OCI-M2 (cell line): ENCODE results near the gene ANXA6.

Experiments
- DNase-seq: peaks from one replicate; lab custom pipeline; 2025; ENCODE audit not compliant: unreplicated experiment; lab: John Stamatoyannopoulos, UW

ANXA6 gene

DNA sequence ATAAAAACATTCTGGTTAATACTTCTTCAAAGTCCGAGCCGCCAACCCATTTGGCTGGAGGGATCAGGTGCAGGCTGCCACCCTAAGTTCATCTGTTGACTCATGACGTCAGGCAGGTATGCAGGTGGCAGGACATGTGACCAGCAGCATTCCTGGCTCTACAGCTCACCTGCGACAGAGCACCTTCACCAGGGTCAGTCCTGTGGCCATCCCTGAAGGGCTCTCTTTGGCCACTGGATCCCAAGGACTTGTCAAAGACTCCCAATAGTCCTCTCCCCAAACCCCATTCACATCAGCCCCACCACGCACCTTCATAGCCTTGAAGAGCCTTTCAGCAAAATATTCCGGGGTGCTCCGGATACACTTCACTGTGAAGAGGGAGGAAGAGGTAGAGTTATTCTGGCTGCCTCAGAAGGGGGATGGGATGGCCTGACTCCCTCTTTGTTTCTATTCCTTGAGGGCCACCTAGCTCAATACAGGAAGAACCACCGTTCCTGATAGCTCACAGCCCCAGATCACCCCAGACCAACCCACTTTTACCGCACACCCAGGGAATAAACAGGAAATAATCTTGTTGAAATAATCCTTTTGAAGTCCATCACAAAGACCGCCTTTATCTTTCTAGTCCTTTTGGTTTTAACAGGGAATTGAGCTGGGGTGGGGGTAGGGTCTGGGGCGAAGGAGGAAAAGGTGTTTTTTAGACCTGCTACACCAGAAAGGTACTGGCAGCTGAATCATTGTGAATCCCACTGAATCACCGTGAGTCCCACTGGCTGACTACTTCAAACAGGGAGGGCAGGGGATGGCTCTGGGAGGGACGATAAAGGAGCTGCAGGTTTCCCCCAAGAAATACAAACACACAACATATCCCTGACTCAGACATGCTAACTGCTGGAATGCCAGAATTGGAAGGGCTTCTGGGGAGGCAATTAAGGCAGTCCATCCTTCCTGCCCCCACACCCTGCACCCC, 26.4 kb downstream of the ANXA6 start:
- no peak for DNase-seq

DNA sequence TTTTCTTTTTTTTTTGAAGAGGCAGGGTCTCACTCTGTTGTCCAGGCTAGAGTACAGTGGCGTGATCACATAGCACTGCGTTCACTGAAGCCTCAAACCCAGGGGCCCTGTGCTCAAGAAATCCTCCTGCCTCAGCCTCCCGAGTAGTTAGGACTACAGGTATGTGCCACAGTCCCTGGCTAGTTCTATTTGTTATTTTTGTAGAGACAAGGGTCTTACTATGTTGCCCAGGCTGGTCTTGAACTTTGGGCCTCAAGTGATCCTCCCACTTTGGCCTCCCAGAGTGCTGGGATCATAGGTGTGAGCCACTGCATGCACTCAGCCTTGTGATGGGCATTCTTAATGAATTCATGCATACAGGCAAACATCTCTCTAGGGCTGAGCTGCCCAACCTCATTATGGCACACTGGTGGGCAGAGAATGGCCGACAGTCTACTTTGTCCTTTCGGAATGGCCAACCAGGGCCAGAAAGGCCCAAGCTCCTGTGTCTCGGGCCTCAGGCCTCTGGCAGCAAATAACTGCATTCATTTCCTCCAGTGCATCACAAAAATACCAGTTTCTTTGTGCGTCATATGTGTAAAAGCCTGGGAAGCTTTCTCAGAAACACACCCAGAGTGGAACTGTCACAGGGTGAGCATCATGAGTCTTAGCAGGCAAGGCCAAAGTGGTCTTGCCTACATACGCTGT, 27.2 kb downstream of the ANXA6 start:
- DNase-seq: no peak

DNA sequence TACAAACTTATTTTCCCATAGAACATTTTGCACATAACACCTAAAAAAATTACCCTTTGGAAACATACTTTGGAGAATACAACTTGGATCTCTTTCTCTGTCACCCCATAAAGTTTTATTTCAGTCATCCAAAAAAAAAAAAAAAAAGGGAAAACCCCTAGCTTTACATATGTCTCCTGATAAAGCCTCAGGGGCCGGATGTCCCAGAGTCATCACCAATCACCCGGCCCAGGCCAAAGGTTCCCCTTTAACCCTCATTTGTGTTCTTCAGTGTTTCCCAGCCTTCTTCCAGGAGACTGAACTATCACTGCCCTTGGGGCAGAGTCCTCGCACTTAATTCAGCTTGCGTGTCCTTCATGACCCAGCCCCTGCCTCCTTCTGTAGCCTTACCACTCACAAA, 28.8 kb downstream of the ANXA6 start:
- no peak for DNase-seq

GRCh38 chr5:151127926-151128325, 29.7 kb downstream of the ANXA6 start:
- DNase-seq: no peak

DNA sequence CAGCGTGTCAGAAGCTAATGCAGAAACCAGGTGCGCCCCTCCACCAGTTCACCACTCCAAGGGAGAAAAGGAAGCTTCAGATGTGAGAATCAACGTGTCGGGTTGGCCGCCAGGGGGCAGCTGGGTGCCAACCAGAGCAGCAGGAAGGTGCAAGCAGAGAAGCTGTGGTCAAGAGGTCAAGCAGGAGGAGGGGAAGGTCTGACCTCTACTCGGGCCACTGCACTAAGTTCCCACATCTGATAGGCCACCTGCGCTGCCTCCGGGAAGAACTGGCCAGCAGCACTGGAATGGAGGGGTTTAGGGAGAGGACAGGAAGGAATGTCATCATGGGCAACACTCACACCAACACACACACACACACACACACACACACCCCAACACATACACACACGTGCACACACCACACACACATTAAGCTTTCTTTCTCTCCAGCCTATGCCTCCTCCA, 31.4 kb downstream of the ANXA6 start:
- DNase-seq: peak; percentile 15

GRCh38 chr5:151125421-151125820, 32.2 kb downstream of the ANXA6 start:
- no peak for DNase-seq

GRCh38 chr5:151123897-151124751, 33.5 kb downstream of the ANXA6 start:
- DNase-seq: no peak

DNA sequence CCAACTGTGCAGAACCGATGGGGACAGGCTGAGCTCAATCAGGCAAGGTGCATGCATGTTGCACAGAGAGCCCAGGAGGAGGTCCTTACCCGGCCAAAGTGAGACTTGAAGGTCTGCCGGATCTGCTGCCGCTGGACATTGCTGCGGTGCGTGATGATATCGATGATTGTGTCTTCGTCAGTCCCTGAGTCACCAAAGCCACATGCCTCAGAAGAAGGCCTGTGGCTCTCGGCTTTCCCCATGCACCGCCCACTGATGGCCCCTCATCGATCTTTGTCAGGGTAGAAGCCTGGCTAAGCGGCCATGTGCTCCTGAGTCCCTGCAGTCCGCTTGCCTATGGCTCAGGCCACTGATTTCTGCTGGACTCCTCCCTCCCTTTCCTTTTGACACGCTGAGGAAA, 34.8 kb downstream of the ANXA6 start:
- DNase-seq: no peak

DNA sequence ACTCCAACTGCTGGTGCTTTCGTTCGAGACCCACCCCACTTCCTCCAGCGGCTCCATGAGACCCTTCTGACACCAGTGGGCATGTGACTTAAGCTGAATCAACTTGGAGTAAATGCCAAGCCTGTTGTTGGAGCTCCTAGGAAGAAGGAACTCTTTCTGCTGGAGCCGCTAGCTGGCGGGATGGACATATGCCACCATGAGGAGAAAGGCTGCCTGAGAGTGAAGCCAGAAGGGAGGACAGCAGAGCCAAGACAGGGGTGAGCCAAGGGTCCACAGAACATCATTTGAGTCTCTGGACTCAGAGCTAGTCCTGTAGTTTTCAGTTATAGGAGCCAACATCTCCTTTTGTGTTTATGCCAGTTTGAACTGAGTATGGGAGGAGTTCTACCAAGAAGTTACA, 35.9 kb downstream of the ANXA6 start:
- no peak for DNase-seq

- DNase-seq: no peak
These were observed 36.5 kb downstream of the ANXA6 start for GRCh38 chr5:151121095-151121494.

GRCh38 chr5:151118913-151119575, 38.5 kb downstream of the ANXA6 start:
- DNase-seq: no peak

GRCh38 chr5:151115272-151115905, 42.2 kb downstream of the ANXA6 start:
- DNase-seq: no peak

- no peak for DNase-seq
These were observed 43.9 kb downstream of the ANXA6 start for GRCh38 chr5:151113651-151114050.

DNA sequence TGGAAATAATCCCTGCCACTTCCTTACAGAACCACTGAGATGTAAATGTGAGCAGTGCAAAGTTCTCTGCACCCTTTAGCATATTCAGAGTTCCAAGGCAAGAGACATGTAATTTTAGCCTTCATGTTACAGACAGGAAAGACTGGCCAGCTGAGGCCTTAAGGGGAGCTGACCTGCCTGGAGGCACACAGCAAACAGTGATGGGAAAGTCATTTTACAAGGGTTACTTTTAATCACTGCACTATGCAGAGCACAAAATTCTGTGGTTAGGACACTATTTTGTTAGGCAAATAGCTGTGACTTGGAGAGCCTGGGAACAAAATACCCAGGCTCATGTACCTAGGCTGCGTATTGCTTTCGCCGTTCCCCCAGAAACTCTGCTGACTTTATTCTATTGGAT, 46.6 kb downstream of the ANXA6 start:
- no peak for DNase-seq

DNA sequence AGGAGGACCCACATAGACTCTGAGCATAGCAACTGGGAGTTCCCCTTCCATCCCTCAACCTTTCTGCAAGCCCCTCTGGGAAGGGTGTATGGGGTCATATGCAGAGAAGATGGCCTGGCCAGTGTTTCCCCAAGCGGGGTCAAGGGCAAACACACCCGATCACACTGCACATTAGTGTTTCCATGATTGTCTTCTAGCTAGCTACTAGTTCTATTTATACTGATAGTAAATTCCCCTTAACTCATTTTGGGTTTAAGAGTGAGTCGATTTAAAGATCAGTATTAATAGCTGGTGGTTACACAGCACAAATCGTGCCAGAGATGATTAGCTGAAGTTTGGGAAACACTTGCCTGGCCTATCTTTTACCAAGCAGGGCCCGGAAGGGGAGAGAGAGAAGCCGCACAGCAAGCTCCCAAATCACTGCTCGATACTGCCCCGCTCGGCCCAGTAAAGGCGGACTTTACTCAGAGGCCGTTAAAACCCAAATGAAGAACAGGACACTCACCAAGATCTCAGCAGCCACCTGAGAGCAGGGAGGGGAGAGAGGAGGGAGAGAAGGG, 47.4 kb downstream of the ANXA6 start:
- DNase-seq: no peak

DNA sequence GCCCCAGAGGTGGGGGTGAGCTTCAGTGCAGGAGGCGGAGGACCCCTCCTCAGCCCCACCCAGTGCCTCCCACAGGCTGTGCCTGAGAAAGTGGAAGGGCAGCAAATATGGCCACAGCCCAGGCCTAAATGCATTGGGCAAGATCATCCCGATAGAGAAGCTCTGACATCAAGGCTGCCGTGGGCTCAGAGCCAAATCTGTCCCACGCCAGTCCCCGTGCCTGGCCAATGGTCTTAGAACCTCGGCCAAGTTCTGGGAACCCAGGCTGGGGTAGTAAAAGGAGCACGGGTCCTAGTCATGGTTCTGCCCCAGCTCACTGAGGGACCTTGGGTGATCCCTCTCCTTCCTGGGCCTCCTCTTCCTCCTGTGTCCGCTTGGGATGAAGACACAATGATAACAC, 49.0 kb downstream of the ANXA6 start:
- DNase-seq: no peak

DNA sequence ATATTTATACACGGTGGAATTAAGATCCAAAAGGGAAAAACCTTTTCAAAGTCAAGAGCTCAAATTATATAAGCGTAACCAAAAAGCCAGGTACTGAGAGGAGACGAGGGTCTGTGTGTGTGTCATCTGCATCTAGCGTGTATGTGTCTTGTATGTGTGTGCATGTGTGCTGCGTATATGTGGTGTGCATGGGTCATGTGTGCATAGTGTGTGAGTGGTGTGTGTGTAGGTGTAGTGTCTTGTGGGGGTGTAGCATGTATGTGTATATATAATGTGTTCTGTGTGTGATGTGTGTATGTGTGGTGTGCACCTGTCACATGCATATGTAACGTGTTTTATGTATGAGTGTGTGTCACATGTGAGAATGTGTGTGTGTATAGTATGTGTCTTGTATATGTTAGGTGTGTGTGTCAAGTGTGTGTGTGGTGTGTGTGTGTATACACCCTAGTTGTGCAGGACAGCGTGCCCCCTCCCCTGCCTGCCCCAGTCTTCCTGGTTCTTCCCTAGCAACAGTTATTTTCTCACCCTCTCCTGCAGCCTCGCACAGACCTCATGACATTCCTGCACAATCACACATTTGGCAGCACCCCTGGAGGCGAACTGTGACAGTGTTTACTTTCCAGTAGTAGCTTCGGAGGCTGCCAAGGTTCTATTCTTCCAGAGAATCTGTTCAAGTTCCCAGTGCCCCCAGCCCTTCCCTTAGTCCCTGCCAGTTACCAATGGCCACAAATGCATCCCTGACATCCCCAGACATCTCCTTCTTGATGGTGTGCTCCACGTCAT, 49.6 kb downstream of the ANXA6 start:
- no peak for DNase-seq

- DNase-seq: no peak
These were observed 50.5 kb downstream of the ANXA6 start for GRCh38 chr5:151107084-151107483.

- DNase-seq: no peak
These were observed 51.1 kb downstream of the ANXA6 start for GRCh38 chr5:151106509-151106908.
